GM23248 (cell line): Measurements from ENCODE around the gene TEX13A.

Source experiments
- EZH2 ChIP-seq: fragments of 200-600 bp; sonication (generic); IDR thresholded peaks from 2 replicates; pipeline ENCODE4 v1.6.1; 2018; ENCODE audit warnings: antibody characterized with exemption, mild to moderate bottlenecking; ENCODE audit not compliant: insufficient read depth, poor library complexity, severe bottlenecking
- EZH2phosphoT487 ChIP-seq: fragments of 200-600 bp; sonication (generic); IDR thresholded peaks from 2 replicates; pipeline ENCODE4 v1.6.1; 2018; ENCODE audit warnings: antibody characterized with exemption, moderate library complexity, mild to moderate bottlenecking, low read depth; ENCODE audit not compliant: insufficient read depth

- TF ChIP-seq EZH2phosphoT487 (no peak), EZH2 (no peak)
Measured at GRCh38 chrX:105210258-105210657, 10.2 kb downstream of the TEX13A start.
